HG03064 (cell line): Measurements from ENCODE around the gene FUT8.
A peak's percentile ranks its signal among the peaks of the same experiment; 100 is the strongest.
"Not testable (repeated sequence)": the region's sequence is repeated elsewhere in the genome, so short reads cannot be mapped to it uniquely, and the experiment has no call there.

Experiments used
- ATAC-seq: cut with Tn5 transposase; IDR thresholded peaks from one replicate; pipeline ENCODE4 v1.9.1; 2021; ENCODE audit warnings: low read depth; ENCODE audit not compliant: unreplicated experiment

The FUT8 gene

GRCh38 chr14:65444230-65444629 lies 31.7 kb downstream of the FUT8 start:
- no peak for ATAC-seq

GRCh38 chr14:65446159-65446558 lies 33.6 kb downstream of the FUT8 start:
- no peak for ATAC-seq

- ATAC-seq: no peak
These were observed 37.1 kb downstream of the FUT8 start for GRCh38 chr14:65449647-65450046.

- no peak for ATAC-seq
These were observed 41.4 kb downstream of the FUT8 start for GRCh38 chr14:65453807-65454480.

- ATAC-seq: no peak
These were observed 43.7 kb downstream of the FUT8 start for GRCh38 chr14:65456247-65456646.

- peak; percentile 29 for ATAC-seq
These were observed 49.2 kb downstream of the FUT8 start for GRCh38 chr14:65461730-65462129.

- peak; percentile 63 for ATAC-seq
These were observed 49.9 kb downstream of the FUT8 start for GRCh38 chr14:65462411-65462810.

GRCh38 chr14:65465584-65465983 lies 53.1 kb downstream of the FUT8 start:
- no peak for ATAC-seq

- not testable (repeated sequence) for ATAC-seq
These were observed 55.4 kb downstream of the FUT8 start for GRCh38 chr14:65467926-65468325.

GRCh38 chr14:65469903-65470302 lies 57.4 kb downstream of the FUT8 start:
- no peak for ATAC-seq

- ATAC-seq: no peak
These were observed 57.9 kb downstream of the FUT8 start for GRCh38 chr14:65470404-65470880.

- ATAC-seq: peak; percentile 63
These were observed 58.7 kb downstream of the FUT8 start for GRCh38 chr14:65471038-65471878.

- no peak for ATAC-seq
These were observed 59.7 kb downstream of the FUT8 start for GRCh38 chr14:65472189-65472588.

- ATAC-seq: peak; percentile 86
These were observed 63.9 kb downstream of the FUT8 start for GRCh38 chr14:65476273-65476941.

GRCh38 chr14:65476942-65477318 lies 64.4 kb downstream of the FUT8 start:
- ATAC-seq: peak; percentile 34

- ATAC-seq: no peak
These were observed 65.5 kb downstream of the FUT8 start for GRCh38 chr14:65478017-65478416.

GRCh38 chr14:65478596-65478995 lies 66.1 kb downstream of the FUT8 start:
- no peak for ATAC-seq

- no peak for ATAC-seq
These were observed 66.9 kb downstream of the FUT8 start for GRCh38 chr14:65479386-65479785.

- ATAC-seq: no peak
These were observed 70.4 kb downstream of the FUT8 start for GRCh38 chr14:65482757-65483438.

GRCh38 chr14:65483647-65484046 lies 71.1 kb downstream of the FUT8 start:
- ATAC-seq: no peak

- ATAC-seq: no peak
These were observed 73.0 kb downstream of the FUT8 start for GRCh38 chr14:65485516-65485915.
